Measurements from ENCODE around the gene LENG8.

LENG8 gene

GRCh38 chr19:54418030-54418929 lies 30.7 kb upstream of the LENG8 start:
- in situ Hi-C loops (cut with HindIII; ENCODE audit: low sequenced_read_pairs): no loop called here
- H3K4me3 ChIP-seq (ENCODE audit: low read depth, low read length): no peak overlapping the region
- no peak for DNase-seq (ENCODE audit: low read depth, low spot score)
- no peak for TF ChIP-seq CTCF (IDR thresholded peaks at IDR 0.05; ENCODE audit: low read depth, low read length)

- no peak for TF ChIP-seq CTCF (IDR thresholded peaks at IDR 0.05; ENCODE audit: low read depth, low read length)
- no peak overlapping the region for H3K4me3 ChIP-seq (ENCODE audit: low read depth, low read length)
- in situ Hi-C loops (cut with HindIII; ENCODE audit: low sequenced_read_pairs): no loop called here
- DNase-seq (ENCODE audit: low read depth, low spot score): no peak
Measured at GRCh38 chr19:54418930-54419800, 29.8 kb upstream of the LENG8 start.

- no peak for DNase-seq (ENCODE audit: low read depth, low spot score)
- H3K4me3 ChIP-seq (ENCODE audit: low read depth, low read length): no peak overlapping the region
- in situ Hi-C loops (cut with HindIII; ENCODE audit: low sequenced_read_pairs): no loop called here
- TF ChIP-seq CTCF (IDR thresholded peaks at IDR 0.05; ENCODE audit: low read depth, low read length): no peak
Measured at GRCh38 chr19:54420068-54420382, 29.0 kb upstream of the LENG8 start.

GRCh38 chr19:54420383-54421168 lies 28.4 kb upstream of the LENG8 start:
- no peak for DNase-seq (ENCODE audit: low read depth, low spot score)
- no peak overlapping the region for H3K4me3 ChIP-seq (ENCODE audit: low read depth, low read length)
- in situ Hi-C loops (cut with HindIII; ENCODE audit: low sequenced_read_pairs): no loop called here
- TF ChIP-seq CTCF (IDR thresholded peaks at IDR 0.05; ENCODE audit: low read depth, low read length): no peak

- H3K4me3 ChIP-seq (ENCODE audit: low read depth, low read length): no peak overlapping the region
- in situ Hi-C loops (cut with HindIII; ENCODE audit: low sequenced_read_pairs): no loop called here
- no peak for DNase-seq (ENCODE audit: low read depth, low spot score)
- TF ChIP-seq CTCF (IDR thresholded peaks at IDR 0.05; ENCODE audit: low read depth, low read length): no peak
Measured at GRCh38 chr19:54421169-54421516, 27.9 kb upstream of the LENG8 start.

- in situ Hi-C loops (cut with HindIII; ENCODE audit: low sequenced_read_pairs): no loop called here
- DNase-seq (ENCODE audit: low read depth, low spot score): no peak
- TF ChIP-seq CTCF (IDR thresholded peaks at IDR 0.05; ENCODE audit: low read depth, low read length): no peak
- no peak overlapping the region for H3K4me3 ChIP-seq (ENCODE audit: low read depth, low read length)
Measured at GRCh38 chr19:54421521-54421920, 27.5 kb upstream of the LENG8 start.
